OCI-LY1 (cell line): ENCODE results near the gene ST6GALNAC2.

ENCODE experiments used
- H2AFZ ChIP-seq: fragments of 200-600 bp; sonication (generic), shearing (Covaris generic); 2 replicates; pipeline ENCODE4 v1.6.0; 2014; ENCODE audit warnings: antibody characterized with exemption, mild to moderate bottlenecking, low read length
- H3F3A ChIP-seq: fragments of 200-600 bp; sonication (generic), shearing (Covaris generic); 2 replicates; pipeline ENCODE4 v1.6.0; 2014; ENCODE audit warnings: mild to moderate bottlenecking, antibody characterized with exemption, low read length, moderate library complexity; ENCODE audit not compliant: insufficient read depth
- H3K27ac ChIP-seq: fragments of 200-600 bp; sonication (generic); 2 replicates; pipeline ENCODE4 v1.5.1; 2014; ENCODE audit warnings: low read length, mixed run types, mild to moderate bottlenecking, low read depth; ENCODE audit not compliant: poor library complexity, severe bottlenecking
- H3K27me3 ChIP-seq: fragments of 200-600 bp; sonication (generic); 2 replicates; pipeline ENCODE4 v1.6.0; 2014; ENCODE audit warnings: antibody characterized with exemption, mild to moderate bottlenecking, low read length, moderate library complexity; ENCODE audit not compliant: insufficient read depth
- H3K36me3 ChIP-seq: fragments of 200-600 bp; sonication (generic); 2 replicates; pipeline ENCODE4 v1.6.1; 2014; ENCODE audit warnings: mild to moderate bottlenecking, antibody characterized with exemption, low read length, moderate library complexity, mixed read lengths; ENCODE audit not compliant: insufficient read depth
- H3K4me1 ChIP-seq: fragments of 200-600 bp; sonication (generic); 2 replicates; pipeline ENCODE4 v1.5.1; 2014; ENCODE audit warnings: mild to moderate bottlenecking, low read length, moderate library complexity; ENCODE audit not compliant: insufficient read depth, severe bottlenecking
- H3K4me2 ChIP-seq: fragments of 200-600 bp; sonication (generic), shearing (Covaris generic); 2 replicates; pipeline ENCODE4 v1.6.1; 2014; ENCODE audit warnings: low read length
- H3K4me3 ChIP-seq: fragments of 200-600 bp; sonication (generic); 2 replicates; pipeline ENCODE4 v1.5.1; 2014; ENCODE audit warnings: low read length, low read depth, mild to moderate bottlenecking, mixed read lengths; ENCODE audit not compliant: poor library complexity, severe bottlenecking
- H3K79me2 ChIP-seq: fragments of 200-600 bp; shearing (Covaris generic); 2 replicates; pipeline ENCODE4 v1.6.1; 2016; ENCODE audit warnings: mixed run types, low read length, mixed read lengths; ENCODE audit not compliant: insufficient read depth
- H3K9ac ChIP-seq: fragments of 200-600 bp; sonication (generic), shearing (Covaris generic); 2 replicates; pipeline ENCODE4 v1.6.1; 2014; ENCODE audit warnings: mild to moderate bottlenecking, low read length, mixed read lengths
- H3K9me2 ChIP-seq: fragments of 200-600 bp; sonication (generic), shearing (Covaris generic); 2 replicates; pipeline ENCODE4 v1.6.1; 2014; ENCODE audit warnings: low read depth, mild to moderate bottlenecking, low read length, mixed read lengths
- H3K9me3 ChIP-seq: fragments of 200-600 bp; shearing (Covaris generic); 2 replicates; pipeline ENCODE4 v1.6.1; 2014; ENCODE audit warnings: low read length, mixed read lengths
- H4K20me1 ChIP-seq: fragments of 200-600 bp; sonication (generic), shearing (Covaris generic); 2 replicates; pipeline ENCODE4 v1.6.0; 2016; ENCODE audit warnings: mild to moderate bottlenecking, low read length; ENCODE audit not compliant: insufficient read depth
- CTCF ChIP-seq: fragments of 200-600 bp; sonication (generic), shearing (Covaris generic); IDR thresholded peaks from 2 replicates; pipeline ENCODE4 v1.5.1; 2017; ENCODE audit warnings: mild to moderate bottlenecking, antibody characterized with exemption, low read length, moderate library complexity, mixed read lengths
- EZH2 ChIP-seq: fragments of 200-600 bp; sonication (generic), shearing (Covaris generic); IDR thresholded peaks from 2 replicates; pipeline ENCODE4 v1.8.0; 2017; ENCODE audit warnings: borderline replicate concordance, mixed run types, mild to moderate bottlenecking, antibody characterized with exemption, low read length, moderate library complexity, mixed read lengths

Gene ST6GALNAC2

GRCh38 chr17:76562734-76563148 lies 22.9 kb downstream of the ST6GALNAC2 start:
- H3K4me1 ChIP-seq, result peaks cover 36% of the 10 kb centered on the region
- H3F3A ChIP-seq, result no peaks in the 10 kb centered on the region
- no peak for TF ChIP-seq CTCF
- no peak overlapping the region for H3K4me2 ChIP-seq
- no peak overlapping the region for H3K27ac ChIP-seq
- H2AFZ ChIP-seq, result no peak overlapping the region
- no peak overlapping the region for H3K4me3 ChIP-seq
- no peaks in the 10 kb centered on the region for H3K27me3 ChIP-seq
- H4K20me1 ChIP-seq, result no peaks in the 10 kb centered on the region
- no peaks in the 10 kb centered on the region for H3K9me2 ChIP-seq
- no peaks in the 10 kb centered on the region for H3K9me3 ChIP-seq
- peaks cover 80% of the 10 kb centered on the region for H3K36me3 ChIP-seq
- H3K79me2 ChIP-seq, result peaks cover 31% of the 10 kb centered on the region
- no peak overlapping the region for H3K9ac ChIP-seq

- Histone ChIP-seq H3K9ac (no peak overlapping the region), H3K4me1 (peaks cover 30% of the 10 kb centered on the region), H3K36me3 (peaks cover 79% of the 10 kb centered on the region), H3F3A (no peaks in the 10 kb centered on the region), H2AFZ (no peak overlapping the region), H3K4me2 (no peak overlapping the region), H3K79me2 (peaks cover 33% of the 10 kb centered on the region), H3K27me3 (no peaks in the 10 kb centered on the region), H3K27ac (no peak overlapping the region), H3K4me3 (no peak overlapping the region), H3K9me2 (no peaks in the 10 kb centered on the region), H4K20me1 (no peaks in the 10 kb centered on the region), H3K9me3 (no peaks in the 10 kb centered on the region)
- no peak for TF ChIP-seq EZH2
- TF ChIP-seq CTCF, result no peak
Observed at GRCh38 chr17:76561799-76562268, 23.8 kb downstream of the ST6GALNAC2 start.

- TF ChIP-seq CTCF (no peak), EZH2 (no peak)
- Histone ChIP-seq H3K27me3 (no peaks in the 10 kb centered on the region), H4K20me1 (no peaks in the 10 kb centered on the region), H3K9ac (no peak overlapping the region), H3K4me1 (peaks cover 35% of the 10 kb centered on the region), H3K4me3 (no peak overlapping the region), H3K9me3 (no peaks in the 10 kb centered on the region), H3K79me2 (peaks cover 33% of the 10 kb centered on the region), H3F3A (no peaks in the 10 kb centered on the region), H3K9me2 (no peaks in the 10 kb centered on the region), H3K36me3 (peaks cover 74% of the 10 kb centered on the region), H2AFZ (no peak overlapping the region), H3K4me2 (no peak overlapping the region), H3K27ac (no peak overlapping the region)
Observed at GRCh38 chr17:76561332-76561731, 24.3 kb downstream of the ST6GALNAC2 start.
